MM.1S (cell line): ENCODE data around the gene EPGN.

ENCODE experiments used
- CTCF ChIP-seq: fragments of 300-600 bp; sonication (generic); IDR thresholded peaks from 2 replicates; pipeline ENCODE4 v1.5.1; 2016; ENCODE audit warnings: antibody characterized with exemption, low read length, mixed read lengths
- EZH2phosphoT487 ChIP-seq: fragments of 300-600 bp; sonication (generic); IDR thresholded peaks from 2 replicates; pipeline ENCODE4 v1.6.1; 2018; ENCODE audit warnings: antibody characterized with exemption, low read length

- TF ChIP-seq CTCF = no peak
- no peak for TF ChIP-seq EZH2phosphoT487
Measured at GRCh38 chr4:74324262-74324661, 16.0 kb downstream of the EPGN start.
